ELR (cell line): ENCODE results near the gene SLC35F3.

Experiments used
- DNase-seq: peaks from one replicate; pipeline ENCODE4 v3.0.0-alpha.2; 2015; ENCODE audit warnings: low read depth

Gene SLC35F3

DNA sequence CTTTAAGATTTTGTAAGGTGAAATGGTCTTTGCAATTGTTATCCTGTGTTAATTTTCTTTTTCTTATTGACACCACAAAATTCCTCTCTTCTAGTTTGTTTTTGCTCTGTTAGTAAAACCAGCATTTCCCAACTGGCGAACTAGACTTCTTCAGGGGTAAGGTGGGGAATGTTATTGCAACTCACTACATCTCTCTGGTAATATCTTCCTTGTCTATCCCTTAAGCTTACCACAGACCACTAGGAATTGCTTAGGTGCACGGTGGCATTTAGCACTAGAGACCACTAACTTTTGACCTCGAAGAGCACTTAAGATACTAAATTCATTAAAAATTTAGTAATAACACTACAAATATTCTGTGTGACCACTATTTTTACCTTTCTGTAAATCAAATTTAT, 464.6 kb downstream of the SLC35F3 start:
- no peak for DNase-seq

DNA sequence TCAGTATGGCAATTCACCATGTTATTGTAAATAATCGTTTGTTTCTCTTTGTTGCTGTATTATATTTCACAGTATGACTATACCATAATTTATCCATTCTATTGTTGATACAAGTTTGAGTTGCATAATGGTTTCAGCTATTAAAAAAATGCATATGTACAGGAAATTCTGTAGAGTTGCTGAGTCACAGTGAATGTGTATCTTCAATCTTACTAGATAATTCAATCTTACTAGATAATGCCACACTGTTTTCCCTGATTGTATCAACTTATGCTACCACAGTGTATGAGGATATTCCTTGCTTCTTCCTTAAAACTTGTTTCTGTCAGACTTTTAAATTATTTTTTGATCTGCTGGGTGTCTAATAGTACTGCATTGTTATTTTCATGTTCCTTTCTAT, 465.3 kb downstream of the SLC35F3 start:
- DNase-seq = peak; percentile 67

DNA sequence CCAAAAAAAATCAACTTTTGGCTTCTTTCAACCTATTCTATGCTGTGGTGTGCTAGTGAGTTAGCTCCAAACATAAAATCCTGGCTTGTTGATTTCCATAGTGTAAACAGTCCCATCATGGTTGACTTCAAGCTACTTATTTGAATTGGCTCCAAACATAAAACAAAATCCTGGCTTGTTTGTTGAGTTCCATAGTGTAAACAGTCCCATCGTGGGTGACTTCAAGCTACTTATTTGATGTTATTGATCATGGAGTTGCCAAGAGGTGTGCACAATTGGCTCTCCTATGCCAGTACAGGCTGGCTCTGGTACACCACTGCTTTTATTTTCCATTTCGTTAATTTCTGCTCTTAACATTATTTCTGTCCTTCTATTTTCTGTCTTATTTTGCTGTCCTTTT, 466.9 kb downstream of the SLC35F3 start:
- DNase-seq = no peak

DNA sequence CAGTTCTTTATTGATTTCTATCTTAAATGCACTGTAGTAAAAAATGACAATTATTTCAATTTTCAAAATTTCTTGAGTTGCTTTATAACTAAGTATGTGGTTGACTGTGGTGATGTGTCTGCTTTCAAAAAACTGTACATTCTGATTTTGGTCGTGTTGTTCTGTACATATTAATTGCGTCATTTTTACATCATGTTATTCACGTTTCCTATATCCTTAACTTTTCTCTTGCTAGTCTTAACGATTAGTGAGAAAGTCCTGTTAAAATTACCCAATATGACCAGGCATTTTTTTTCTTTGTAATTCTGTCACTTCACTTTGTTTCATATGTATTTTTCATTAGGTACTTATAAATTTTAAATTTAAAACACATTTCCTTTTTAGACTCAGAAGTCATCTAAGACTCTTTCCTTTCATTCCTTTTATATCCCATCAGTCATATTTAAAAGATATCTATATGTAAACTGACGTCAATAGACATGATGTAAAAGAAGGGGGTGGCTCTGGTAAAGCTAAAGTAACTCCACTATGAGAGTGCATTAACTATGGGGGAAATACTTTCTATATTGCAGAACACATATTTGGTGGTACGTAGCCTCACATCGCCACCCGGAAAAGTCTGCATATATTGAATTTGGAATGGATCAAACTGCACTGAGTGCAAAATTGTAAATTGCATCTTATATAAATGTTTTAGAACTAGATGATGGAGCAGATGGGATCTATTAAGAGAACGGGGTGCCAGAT, 467.7 kb downstream of the SLC35F3 start:
- DNase-seq = peak; percentile 13

DNA sequence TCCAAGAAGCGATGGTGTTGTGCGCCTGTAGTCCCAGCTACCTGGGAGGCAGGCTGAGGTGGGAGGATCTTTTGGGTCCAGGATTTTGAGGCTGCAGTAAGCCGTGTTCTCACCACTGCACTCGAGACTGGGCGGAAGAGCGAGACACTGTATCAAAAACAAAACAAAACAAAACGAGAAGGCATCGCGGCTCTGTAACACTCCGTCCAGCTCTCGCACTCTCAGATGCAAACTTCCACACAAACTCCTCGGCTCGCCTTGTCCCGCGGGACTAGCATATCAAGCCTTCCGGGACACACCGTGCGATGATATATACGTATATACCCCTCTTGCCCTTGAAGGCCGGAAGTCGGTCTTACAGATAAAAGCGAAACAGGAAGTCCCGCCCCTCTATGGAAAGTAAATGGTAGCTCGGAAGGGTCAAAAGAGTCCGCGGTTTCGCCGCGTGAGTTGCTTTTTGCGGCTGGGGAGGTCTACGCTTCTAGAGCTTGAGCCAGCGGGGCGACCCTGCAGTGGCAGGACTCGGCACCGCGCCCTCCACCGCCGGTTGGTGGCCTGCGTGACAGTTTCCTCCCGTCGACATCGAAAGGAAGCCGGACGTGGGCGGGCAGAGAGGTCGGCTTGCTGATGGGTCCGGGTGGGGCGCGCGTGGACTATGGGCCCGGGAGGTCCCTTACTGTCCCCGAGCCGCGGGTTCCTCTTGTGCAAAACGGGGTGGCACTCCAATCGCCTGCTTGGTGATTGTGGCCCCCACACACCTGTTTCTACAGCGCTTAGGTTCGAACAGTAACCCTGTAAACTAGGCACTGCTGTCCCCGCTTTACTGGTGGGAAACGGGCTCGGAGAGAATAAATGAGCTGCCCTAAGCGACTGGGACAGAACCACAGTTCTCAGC, 468.8 kb downstream of the SLC35F3 start, which contains the start of gene COA6:
Gene COA6 (plus strand): TSS at position 393 of the 895 bp plus-strand sequence. CDS start 11 bp downstream, at position 404.
- DNase-seq = peak; percentile 99

DNA sequence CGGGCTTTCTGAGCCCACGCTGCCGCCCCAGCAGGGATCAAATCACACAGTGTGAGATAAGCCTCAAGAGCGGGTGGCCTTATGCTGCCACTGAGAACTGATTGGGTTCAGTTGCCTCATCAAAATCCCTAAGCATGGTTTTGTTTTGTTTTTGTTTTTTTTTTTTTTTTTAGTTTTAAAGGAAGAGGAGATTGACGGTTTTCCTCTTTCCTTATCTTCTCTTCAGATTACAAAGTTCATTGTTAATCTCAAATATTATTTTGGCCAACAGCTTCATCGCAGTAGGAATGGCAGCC, 469.4 kb downstream of the SLC35F3 start:
- no peak for DNase-seq
